Neural cell (in vitro differentiated cells): ENCODE data around the gene ANTXR1. TPM values are rescaled to one million over a fixed set of nuclear protein-coding genes. Genes with fewer than 3 reads are reported as not detected.

Source experiments
- H2AFZ ChIP-seq: fragments of 200-600, 300-800 bp; sonication (generic), shearing (Covaris generic); 2 replicates; pipeline ENCODE4 v1.6.0; 2014; ENCODE audit warnings: low read depth, mild to moderate bottlenecking, antibody characterized with exemption, low read length, moderate library complexity
- H3F3A ChIP-seq: fragments of 200-600 bp; shearing (Covaris generic); 2 replicates; pipeline ENCODE4 v1.6.1; 2016; ENCODE audit warnings: mild to moderate bottlenecking, moderate library complexity, mixed read lengths, antibody characterized with exemption, low read length; ENCODE audit not compliant: insufficient read depth, poor library complexity, severe bottlenecking
- H3K27ac ChIP-seq: fragments of 200-600, 300-800 bp; sonication (generic), shearing (Covaris generic); 2 replicates; pipeline ENCODE4 v1.5.1; 2014; ENCODE audit warnings: mild to moderate bottlenecking, low read length, moderate library complexity
- H3K27me3 ChIP-seq: fragments of 300-800, 200-600 bp; sonication (generic), shearing (Covaris generic); 2 replicates; pipeline ENCODE4 v1.6.0; 2014; ENCODE audit warnings: mild to moderate bottlenecking, low read depth, low read length, moderate library complexity; ENCODE audit not compliant: insufficient read depth
- H3K36me3 ChIP-seq: fragments of 300-800, 200-600 bp; sonication (generic), shearing (Covaris generic); 2 replicates; pipeline ENCODE4 v1.5.1; 2014; ENCODE audit warnings: mild to moderate bottlenecking, antibody characterized with exemption, low read length, moderate library complexity; ENCODE audit not compliant: insufficient read depth
- H3K4me2 ChIP-seq: fragments of 300-800, 200-600 bp; sonication (generic), shearing (Covaris generic); 2 replicates; pipeline ENCODE4 v1.6.0; 2014; ENCODE audit warnings: mild to moderate bottlenecking, low read length
- H3K4me3 ChIP-seq: fragments of 300-800, 200-600 bp; sonication (generic), shearing (Covaris generic); 2 replicates; pipeline ENCODE4 v1.5.1; 2014; ENCODE audit warnings: mild to moderate bottlenecking, low read length, moderate library complexity
- H3K79me2 ChIP-seq: fragments of 200-600 bp; shearing (Covaris generic); replicated peaks from 2 replicates; pipeline ENCODE4 v1.6.0; 2014; ENCODE audit warnings: mild to moderate bottlenecking, low read length, moderate library complexity; ENCODE audit not compliant: insufficient read depth
- H3K9ac ChIP-seq: fragments of 300-800, 200-600 bp; sonication (generic), shearing (Covaris generic); 2 replicates; pipeline ENCODE4 v1.6.1; 2016; ENCODE audit warnings: mild to moderate bottlenecking, low read length, mixed read lengths
- H3K9me2 ChIP-seq: fragments of 200-600 bp; shearing (Covaris generic); 2 replicates; pipeline ENCODE4 v1.6.1; 2016; ENCODE audit warnings: mild to moderate bottlenecking, low read length, mixed read lengths; ENCODE audit not compliant: insufficient read depth
- H3K9me3 ChIP-seq: fragments of 200-600, 300-800 bp; sonication (generic), shearing (Covaris generic); 2 replicates; pipeline ENCODE4 v1.6.1; 2016; ENCODE audit warnings: mild to moderate bottlenecking, mixed run types, low read length, moderate library complexity, mixed read lengths
- H4K20me1 ChIP-seq: fragments of 200-600 bp; shearing (Covaris generic); 2 replicates; pipeline ENCODE4 v1.6.1; 2016; ENCODE audit warnings: mild to moderate bottlenecking, mixed run types; ENCODE audit not compliant: insufficient read depth
- CTCF ChIP-seq: fragments of 450-650 bp; IDR thresholded peaks from 2 replicates; pipeline ENCODE4 v1.5.1; 2014; ENCODE audit warnings: antibody characterized with exemption, mild to moderate bottlenecking, moderate library complexity; ENCODE audit not compliant: poor library complexity, severe bottlenecking
- EP300 ChIP-seq: fragments of 450-650 bp; conservative IDR thresholded peaks from 2 replicates; pipeline ENCODE4 v1.6.1; 2014; ENCODE audit warnings: antibody characterized with exemption, mild to moderate bottlenecking, moderate library complexity; ENCODE audit not compliant: poor library complexity, severe bottlenecking
- EZH2 ChIP-seq: fragments of 200-600, 300-800 bp; shearing (Covaris generic), sonication (generic); IDR thresholded peaks from 2 replicates; pipeline ENCODE4 v1.6.1; 2014; ENCODE audit warnings: antibody characterized with exemption, low read length, borderline replicate concordance, mild to moderate bottlenecking; ENCODE audit not compliant: insufficient read depth, poor library complexity, severe bottlenecking
- MXI1 ChIP-seq: fragments of 450-650 bp; conservative IDR thresholded peaks from 2 replicates; pipeline ENCODE4 v1.6.1; 2014; ENCODE audit warnings: antibody characterized with exemption, mild to moderate bottlenecking; ENCODE audit not compliant: poor library complexity, severe bottlenecking
- POLR2AphosphoS5 ChIP-seq: IDR thresholded peaks from 2 replicates; pipeline ENCODE4 v1.6.1; 2012
- RAD21 ChIP-seq: fragments of 450-650 bp; conservative IDR thresholded peaks from 2 replicates; pipeline ENCODE4 v1.6.1; 2014; ENCODE audit warnings: antibody characterized with exemption, mild to moderate bottlenecking, moderate library complexity
- REST ChIP-seq: IDR thresholded peaks from 2 replicates; pipeline ENCODE4 v1.6.1; 2012; ENCODE audit warnings: borderline replicate concordance
- SMC3 ChIP-seq: fragments of 450-650 bp; conservative IDR thresholded peaks from 2 replicates; pipeline ENCODE4 v1.6.1; 2014; ENCODE audit warnings: antibody characterized with exemption, mild to moderate bottlenecking, moderate library complexity; ENCODE audit not compliant: poor library complexity
- TAF1 ChIP-seq: IDR thresholded peaks from 2 replicates; pipeline ENCODE4 v1.6.1; 2012; ENCODE audit warnings: low read depth
- polyA plus RNA-seq: library from polyadenylated mRNA; depleted of rRNA; stranded (reverse); fragments of >200 nt; gene quantifications from 2 replicates; pipeline ENCODE4 v1.2.3, GENCODE V29; 2014

Gene ANTXR1
- polyA plus RNA-seq, 1 donor from 2014 or later = 4.9 TPM

DNA sequence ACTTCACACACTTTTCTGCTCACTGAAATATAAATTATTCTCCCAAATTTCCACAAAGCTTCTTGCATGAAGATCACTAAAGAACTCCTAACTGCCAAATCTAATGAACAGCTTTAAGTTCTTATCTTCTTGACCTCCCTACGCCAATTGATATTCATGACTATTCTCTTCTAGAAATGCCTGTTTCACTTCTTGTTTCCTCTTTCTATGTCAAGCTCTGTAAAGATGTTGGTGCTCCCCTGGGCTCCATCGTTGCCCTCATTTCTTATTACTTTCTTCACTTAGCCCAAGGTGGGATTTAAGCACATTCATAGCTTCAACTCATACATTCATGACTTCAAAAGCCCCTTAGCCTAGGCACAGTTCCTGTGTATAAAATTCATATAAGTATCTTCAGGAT lies 9.2 kb upstream of the ANTXR1 start:
- Histone ChIP-seq H3K4me2 (no peak overlapping the region), H3K79me2 (no peaks in the 10 kb centered on the region), H3K9me2 (no peaks in the 10 kb centered on the region), H3K36me3 (no peaks in the 10 kb centered on the region), H3K27ac (no peak overlapping the region), H3K9ac (no peak overlapping the region), H3F3A (no peaks in the 10 kb centered on the region), H4K20me1 (no peaks in the 10 kb centered on the region), H3K27me3 (no peaks in the 10 kb centered on the region), H2AFZ (no peak overlapping the region), H3K9me3 (no peaks in the 10 kb centered on the region), H3K4me3 (no peak overlapping the region)
- TF ChIP-seq CTCF = no peak
- TF ChIP-seq SMC3 = no peak
- no peak for TF ChIP-seq REST
- TF ChIP-seq RAD21 = no peak
- no peak for TF ChIP-seq POLR2AphosphoS5
- no peak for TF ChIP-seq EP300
- TF ChIP-seq MXI1 = no peak
- TF ChIP-seq EZH2 = no peak
- TF ChIP-seq TAF1 = no peak

DNA sequence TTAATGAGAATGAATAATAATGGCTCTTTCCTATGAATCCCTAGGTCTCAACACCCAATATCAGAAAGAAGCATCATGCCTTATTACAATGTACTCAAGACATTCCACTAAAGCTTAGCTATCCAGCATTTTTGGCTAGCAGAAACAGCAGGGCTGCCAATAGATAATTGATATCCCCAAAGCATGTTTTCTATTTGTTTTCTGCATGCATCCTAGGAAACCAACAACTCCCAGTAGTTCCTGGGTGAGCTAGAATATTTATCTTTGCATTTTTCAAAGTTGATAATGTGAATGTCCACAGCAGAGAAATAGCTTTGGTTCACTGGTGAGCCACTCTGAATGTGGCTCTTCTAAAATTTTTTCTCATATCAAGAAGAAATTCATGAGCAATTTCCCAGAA lies 5.8 kb upstream of the ANTXR1 start:
- no peak overlapping the region for H2AFZ ChIP-seq
- TF ChIP-seq POLR2AphosphoS5 (no peak), EP300 (no peak), SMC3 (no peak), MXI1 (no peak), RAD21 (no peak), REST (no peak), TAF1 (no peak), CTCF (no peak), EZH2 (no peak)

More for the DNA sequence above, 5.8 kb upstream of the ANTXR1 start:
- no peaks in the 10 kb centered on the region for H3K9me2 ChIP-seq
- H3K79me2 ChIP-seq = no peaks in the 10 kb centered on the region
- no peak overlapping the region for H3K4me2 ChIP-seq
- no peaks in the 10 kb centered on the region for H3K36me3 ChIP-seq
- no peak overlapping the region for H3K9ac ChIP-seq
- H4K20me1 ChIP-seq = no peaks in the 10 kb centered on the region
- H3K9me3 ChIP-seq = no peaks in the 10 kb centered on the region
- no peak overlapping the region for H3K4me3 ChIP-seq
- H3F3A ChIP-seq = no peaks in the 10 kb centered on the region
- no peak overlapping the region for H3K27ac ChIP-seq
- no peaks in the 10 kb centered on the region for H3K27me3 ChIP-seq
